Mucosa of rectum (tissue), 2 donors: ENCODE measurements around the gene MACO1.
"Not testable (repeated sequence)": the region's sequence is repeated elsewhere in the genome, so short reads cannot be mapped to it uniquely, and the experiment has no call there.

Experiments used
- H3K27ac ChIP-seq, 2 donors: one replicate each; pipeline ENCODE4 v1.7.0; 2013; ENCODE audit warnings: inconsistent platforms in 2 of 2, low read depth in 2 of 2, low read length in 2 of 2
- H3K27me3 ChIP-seq, 2 donors: one replicate each; pipeline ENCODE4 v1.7.0; 2013; ENCODE audit warnings: low read length in 2 of 2; ENCODE audit not compliant: control insufficient read depth in 2 of 2, insufficient read depth in 2 of 2
- H3K36me3 ChIP-seq, 2 donors: one replicate each; pipeline ENCODE4 v1.7.0; 2013; ENCODE audit warnings: low read length in 2 of 2; ENCODE audit not compliant: control insufficient read depth in 2 of 2, insufficient read depth in 2 of 2
- H3K4me1 ChIP-seq, 2 donors: one replicate each; pipeline ENCODE4 v1.7.0; 2013; ENCODE audit warnings: low read length in 2 of 2, mild to moderate bottlenecking in 1 of 2; ENCODE audit not compliant: control insufficient read depth in 2 of 2, insufficient read depth in 2 of 2
- H3K4me3 ChIP-seq, 2 donors: one replicate each; pipeline ENCODE4 v1.7.0; 2013; ENCODE audit warnings: low read length in 2 of 2
- H3K9ac ChIP-seq, 2 donors: one replicate each; pipeline ENCODE4 v1.7.0; 2013; ENCODE audit warnings: low read length in 2 of 2, low read depth in 1 of 2, mild to moderate bottlenecking in 1 of 2
- H3K9me3 ChIP-seq, 2 donors: one replicate each; pipeline ENCODE4 v1.7.0; 2013; ENCODE audit warnings: low read length in 2 of 2; ENCODE audit not compliant: control insufficient read depth in 2 of 2
- donor health status: healthy.
- donor health status: Normal muscosa, but diverticular disease.

The MACO1 gene

GRCh38 chr1:25504706-25505595, 74.3 kb downstream of the MACO1 start:
- peaks cover 23 to 33% of the 10 kb centered on the region in 2 donors for H3K4me1 ChIP-seq
- no peak overlapping the region for H3K27ac ChIP-seq

GRCh38 chr1:25505656-25506385, 75.1 kb downstream of the MACO1 start:
- no peak overlapping the region for H3K4me3 ChIP-seq
- no peaks in the 10 kb centered on the region for H3K27me3 ChIP-seq
- H3K36me3 ChIP-seq = peaks cover 0 to 4% of the 10 kb centered on the region in 2 donors
- H3K4me1 ChIP-seq = peaks cover 16 to 27% of the 10 kb centered on the region in 2 donors
- no peaks in the 10 kb centered on the region for H3K9me3 ChIP-seq
- H3K9ac ChIP-seq = no peak overlapping the region
- H3K27ac ChIP-seq = no peak overlapping the region

More at GRCh38 chr1:25504706-25505595, 74.3 kb downstream of the MACO1 start:
- H3K36me3 ChIP-seq = peaks cover 0 to 4% of the 10 kb centered on the region in 2 donors
- no peak overlapping the region for H3K4me3 ChIP-seq
- no peaks in the 10 kb centered on the region for H3K27me3 ChIP-seq
- no peaks in the 10 kb centered on the region for H3K9me3 ChIP-seq
- H3K9ac ChIP-seq = no peak overlapping the region

DNA sequence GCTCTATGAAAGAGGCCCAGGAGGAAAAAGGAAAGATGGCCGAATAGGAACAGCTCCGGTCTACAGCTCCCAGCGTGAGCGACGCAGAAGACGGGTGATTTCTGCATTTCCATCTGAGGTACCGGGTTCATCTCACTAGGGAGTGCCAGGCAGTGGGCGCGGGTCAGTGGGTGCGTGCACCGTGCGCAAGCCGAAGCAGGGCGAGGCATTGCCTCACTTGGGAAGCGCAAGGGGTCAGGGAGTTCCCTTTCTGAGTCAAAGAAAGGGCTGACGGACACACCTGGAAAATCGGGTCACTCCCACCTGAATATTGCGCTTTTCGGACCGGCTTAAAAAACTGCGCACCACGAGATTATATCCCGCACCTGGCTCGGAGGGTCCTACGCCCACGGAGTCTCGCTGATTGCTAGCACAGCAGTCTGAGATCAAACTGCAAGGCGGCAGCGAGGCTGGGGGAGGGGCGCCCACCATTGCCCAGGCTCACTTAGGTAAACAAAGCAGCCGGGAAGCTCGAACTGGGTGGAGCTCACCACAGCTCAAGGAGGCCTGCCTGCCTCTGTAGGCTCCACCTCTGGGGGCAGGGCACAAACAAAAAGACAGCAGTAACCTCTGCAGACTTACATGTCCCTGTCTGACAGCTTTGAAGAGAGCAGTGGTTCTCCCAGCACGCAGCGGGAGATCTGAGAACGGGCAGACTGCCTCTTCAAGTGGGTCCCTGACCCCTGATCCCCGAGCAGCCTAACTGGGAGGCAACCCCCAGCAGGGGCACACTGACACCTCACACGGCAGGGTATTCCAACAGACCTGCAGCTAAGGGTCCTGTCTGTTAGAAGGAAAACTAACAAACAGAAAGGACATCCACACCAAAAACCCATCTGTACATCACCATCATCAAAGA, 76.1 kb downstream of the MACO1 start:
- H3K9me3 ChIP-seq, H3K36me3 ChIP-seq, H3K27me3 ChIP-seq, H3K27ac ChIP-seq: not testable (repeated sequence)
- Histone ChIP-seq H3K4me1 (peaks cover 9 to 18% of the 10 kb centered on the region in 2 donors), H3K4me3 (peak overlapping the region in 1 of 2 donors; percentile 59), H3K9ac (peak overlapping the region in 1 of 2 donors; percentile 28)

DNA sequence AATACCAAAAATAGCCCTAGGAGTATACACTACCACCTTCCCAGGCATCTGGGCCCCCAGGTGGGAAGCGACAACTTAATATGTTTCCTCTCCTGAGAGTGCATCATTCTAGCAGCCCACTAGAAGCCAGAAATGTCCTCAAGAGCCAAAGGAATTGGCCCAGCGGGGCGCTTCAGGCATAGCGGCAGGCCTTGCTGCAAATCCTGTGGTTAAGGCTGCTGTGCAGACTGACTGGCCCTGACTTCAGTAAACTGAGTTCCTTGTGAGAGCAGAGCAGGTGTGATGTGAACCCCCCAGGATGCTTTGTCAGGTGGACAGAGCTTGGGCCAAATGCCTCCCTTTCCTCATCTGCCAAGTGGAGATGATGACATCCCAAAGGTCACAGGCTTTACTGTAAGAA, 83.0 kb downstream of the MACO1 start:
- no peaks in the 10 kb centered on the region for H3K9me3 ChIP-seq
- H3K27ac ChIP-seq = no peak overlapping the region
- H3K4me1 ChIP-seq = no peaks in the 10 kb centered on the region
- H3K9ac ChIP-seq = no peak overlapping the region
- no peaks in the 10 kb centered on the region for H3K36me3 ChIP-seq
- no peak overlapping the region for H3K4me3 ChIP-seq
- H3K27me3 ChIP-seq = no peaks in the 10 kb centered on the region

DNA sequence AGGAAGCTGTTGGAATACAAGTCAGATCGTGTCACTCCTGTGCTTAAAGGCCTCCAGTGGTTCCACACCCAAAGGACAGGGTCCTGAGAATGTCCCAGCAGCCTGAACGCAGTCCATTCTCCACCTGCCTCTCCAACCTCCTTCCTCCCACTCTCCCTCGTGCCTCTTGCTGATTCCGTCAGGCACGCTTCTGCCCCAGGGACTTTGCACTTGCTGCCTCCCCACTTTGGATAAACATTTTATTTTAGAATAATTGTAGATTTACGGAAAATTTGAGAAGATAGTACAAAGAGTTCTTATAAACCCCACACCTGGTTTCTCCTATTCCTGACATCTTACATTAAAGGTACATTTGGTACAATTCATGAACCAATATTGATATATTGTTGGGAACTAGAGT, 84.3 kb downstream of the MACO1 start:
- Histone ChIP-seq H3K9ac (no peak overlapping the region), H3K27ac (no peak overlapping the region), H3K27me3 (no peaks in the 10 kb centered on the region), H3K36me3 (no peaks in the 10 kb centered on the region), H3K4me1 (no peaks in the 10 kb centered on the region), H3K4me3 (no peak overlapping the region), H3K9me3 (no peaks in the 10 kb centered on the region)

DNA sequence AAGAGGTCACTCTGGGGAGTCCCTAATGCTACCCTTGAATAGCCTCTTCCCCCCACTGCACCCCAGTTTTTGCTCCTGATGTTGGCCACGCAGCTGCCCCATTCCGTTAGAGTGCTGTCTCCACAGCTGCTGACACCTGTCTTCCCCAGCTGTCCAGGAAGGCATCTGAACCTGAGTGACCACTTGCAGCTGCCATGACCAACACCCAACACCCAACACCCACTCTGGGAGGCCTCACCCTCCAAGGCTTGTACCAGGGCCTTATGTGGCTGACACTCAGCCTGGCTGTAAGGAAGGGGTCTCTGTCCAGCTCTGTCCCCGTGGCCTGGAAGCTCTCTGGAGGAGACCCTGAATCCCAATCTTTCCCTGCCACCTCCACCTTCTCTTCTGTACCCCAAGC, 86.0 kb downstream of the MACO1 start:
- H3K4me3 ChIP-seq = no peak overlapping the region
- H3K27me3 ChIP-seq = no peaks in the 10 kb centered on the region
- no peak overlapping the region for H3K9ac ChIP-seq
- H3K4me1 ChIP-seq = no peaks in the 10 kb centered on the region
- H3K36me3 ChIP-seq = no peaks in the 10 kb centered on the region
- H3K27ac ChIP-seq = no peak overlapping the region
- H3K9me3 ChIP-seq = no peaks in the 10 kb centered on the region

DNA sequence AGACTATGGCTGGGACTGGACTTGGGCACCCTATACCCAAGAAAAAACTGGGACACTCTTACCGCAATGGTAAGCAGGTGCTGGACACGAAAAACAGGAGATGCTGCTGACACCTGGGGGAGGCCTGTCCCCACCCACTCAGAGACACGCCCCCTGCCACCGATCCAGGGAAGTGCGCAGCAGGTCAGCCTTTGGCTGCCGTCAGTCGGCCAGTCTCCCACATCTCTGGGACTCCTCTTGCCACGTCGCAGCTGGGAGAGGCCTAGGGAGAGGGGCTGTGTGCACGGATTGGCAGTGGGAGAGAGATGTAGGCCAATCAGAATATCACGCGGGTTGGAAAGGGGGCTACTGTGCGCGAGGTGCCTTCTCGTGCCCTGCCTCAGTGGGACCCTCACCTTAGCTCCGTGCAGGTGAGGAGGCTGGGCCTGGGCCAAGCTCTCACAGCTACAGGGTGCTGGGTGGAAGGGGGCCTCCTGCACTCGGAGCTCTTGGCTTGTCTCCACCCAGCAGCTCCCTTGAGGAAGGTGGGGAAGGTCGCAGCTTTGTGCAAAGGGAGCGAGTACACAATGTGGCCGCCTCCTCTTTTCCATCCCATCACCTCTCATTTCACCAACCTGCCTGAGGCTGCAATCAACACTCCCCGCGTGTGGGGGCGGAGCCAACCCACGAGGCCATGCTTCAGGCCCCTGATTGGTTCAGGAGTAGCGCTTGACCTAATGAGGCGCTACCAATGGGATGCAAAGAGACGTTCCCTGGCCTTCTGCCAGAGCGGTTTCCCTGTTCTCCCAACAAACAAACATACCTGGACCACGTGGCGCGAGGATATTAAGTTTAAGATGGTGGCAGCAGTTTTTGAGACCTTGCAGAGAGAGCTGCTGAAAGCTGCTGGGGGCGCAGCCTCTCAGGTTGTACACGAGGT, 87.0 kb downstream of the MACO1 start:
- Histone ChIP-seq H3K9ac (no peak overlapping the region), H3K4me1 (no peaks in the 10 kb centered on the region), H3K4me3 (no peak overlapping the region), H3K36me3 (no peaks in the 10 kb centered on the region), H3K27me3 (no peaks in the 10 kb centered on the region), H3K9me3 (no peaks in the 10 kb centered on the region), H3K27ac (no peak overlapping the region)

GRCh38 chr1:25519624-25520023, 88.9 kb downstream of the MACO1 start:
- Histone ChIP-seq H3K9ac (no peak overlapping the region), H3K4me1 (no peaks in the 10 kb centered on the region), H3K27me3 (peaks cover 0 to 4% of the 10 kb centered on the region in 2 donors), H3K9me3 (no peaks in the 10 kb centered on the region), H3K4me3 (no peak overlapping the region), H3K27ac (no peak overlapping the region), H3K36me3 (no peaks in the 10 kb centered on the region)

GRCh38 chr1:25520446-25521061, 89.9 kb downstream of the MACO1 start:
- Histone ChIP-seq H3K4me3 (no peak overlapping the region), H3K27ac (no peak overlapping the region), H3K9ac (no peak overlapping the region), H3K27me3 (peaks cover 0 to 6% of the 10 kb centered on the region in 2 donors), H3K36me3 (no peaks in the 10 kb centered on the region), H3K4me1 (no peaks in the 10 kb centered on the region), H3K9me3 (no peaks in the 10 kb centered on the region)
